DMS 273 (cell line): ENCODE results near the gene OR10J1.
"Not testable (repeated sequence)": the region's sequence is repeated elsewhere in the genome, so short reads cannot be mapped to it uniquely, and the experiment has no call there.

Experiments used
- DNase-seq: peaks from one replicate; lab custom pipeline; 2025; ENCODE audit not compliant: unreplicated experiment; lab: John Stamatoyannopoulos, UW

Gene OR10J1, protein sequence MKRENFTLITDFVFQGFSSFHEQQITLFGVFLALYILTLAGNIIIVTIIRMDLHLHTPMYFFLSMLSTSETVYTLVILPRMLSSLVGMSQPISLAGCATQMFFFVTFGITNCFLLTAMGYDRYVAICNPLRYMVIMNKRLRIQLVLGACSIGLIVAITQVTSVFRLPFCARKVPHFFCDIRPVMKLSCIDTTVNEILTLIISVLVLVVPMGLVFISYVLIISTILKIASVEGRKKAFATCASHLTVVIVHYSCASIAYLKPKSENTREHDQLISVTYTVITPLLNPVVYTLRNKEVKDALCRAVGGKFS

DNA sequence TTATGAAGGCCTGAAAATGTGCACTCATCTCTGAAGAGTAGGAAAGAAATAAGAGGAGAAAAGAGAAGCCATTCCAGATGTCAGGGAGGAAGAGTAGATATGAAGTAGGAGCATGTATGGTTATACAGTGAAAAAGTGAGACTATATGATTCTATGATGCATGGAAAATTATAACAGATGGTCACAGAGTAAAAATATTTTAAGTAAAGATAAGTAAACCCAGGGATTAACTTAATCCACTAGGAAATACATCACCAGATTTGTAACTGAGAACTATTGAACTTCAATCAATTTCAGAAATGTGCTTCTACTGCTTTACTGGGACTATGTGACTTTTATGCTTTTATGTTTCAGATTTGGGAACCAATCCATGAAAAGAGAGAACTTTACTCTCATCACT is at the start of gene OR10J1:
TSS of gene OR10J1 (plus strand) at position 301 of the 400 bp plus-strand sequence. CDS start at position 371, 70 bp downstream.
- DNase-seq = no peak

DNA sequence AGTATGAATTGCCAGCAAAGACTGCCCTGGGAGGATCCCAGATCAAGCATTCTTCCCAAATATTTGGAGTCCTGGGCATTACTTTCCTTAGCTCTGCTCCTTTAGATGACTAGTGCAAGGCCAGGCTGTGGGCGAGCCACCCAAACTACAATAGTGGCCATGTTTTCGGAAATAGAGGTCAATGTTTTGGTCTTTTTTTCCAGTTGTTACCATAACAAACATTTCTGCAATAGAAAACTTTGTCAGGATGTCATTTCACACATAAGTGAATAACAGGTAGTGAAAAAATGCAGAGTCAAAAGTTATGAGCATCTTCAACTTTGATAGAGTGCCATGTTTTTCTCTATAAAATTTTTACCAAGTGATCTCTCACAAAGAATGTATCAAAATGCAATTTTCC is 32.7 kb upstream of the OR10J1 start:
- no peak for DNase-seq

DNA sequence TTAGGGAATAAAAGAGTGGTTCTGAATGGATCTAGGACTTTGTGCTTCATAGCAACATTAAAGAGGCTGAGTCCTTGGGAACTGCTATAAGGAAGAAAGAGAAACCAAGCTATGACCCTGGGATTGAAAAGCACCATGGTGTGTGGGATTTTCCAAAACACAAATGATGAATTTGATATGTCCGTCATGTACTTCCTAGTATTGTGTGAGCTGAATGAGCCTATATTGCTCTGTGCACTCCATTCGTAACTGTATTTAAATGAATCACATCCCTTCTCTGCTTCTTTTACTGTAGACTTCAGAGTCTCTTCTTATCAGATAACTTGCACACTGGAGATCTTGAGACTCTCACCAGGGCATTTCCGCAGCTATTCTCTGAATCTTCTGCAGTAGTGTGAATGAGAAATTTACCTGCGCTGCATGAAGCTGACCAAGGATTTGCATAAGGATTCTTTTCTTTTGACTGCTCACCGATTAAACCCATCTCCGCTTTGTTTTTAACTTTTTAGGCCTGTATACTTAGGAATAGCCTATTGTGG is 30.6 kb upstream of the OR10J1 start:
- no peak for DNase-seq

DNA sequence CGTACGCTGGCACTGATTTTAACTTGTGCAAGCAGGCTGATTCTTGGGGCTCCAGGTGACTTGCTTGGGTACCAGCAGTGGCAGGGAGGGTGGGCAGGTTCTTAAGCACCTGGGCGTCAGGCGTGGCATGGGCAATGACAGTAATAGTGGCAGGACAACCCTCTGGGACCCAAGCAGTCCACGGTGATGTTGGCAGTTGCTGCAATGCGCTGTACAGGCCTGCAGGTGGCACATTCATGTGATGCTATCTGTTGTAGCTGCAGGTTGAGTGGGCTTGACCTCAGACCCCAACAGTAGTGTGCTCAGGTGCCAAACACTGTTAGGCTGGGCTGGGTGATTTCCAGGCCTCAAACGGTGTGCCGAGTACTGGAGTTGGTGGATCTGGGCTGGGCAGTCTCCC is 17.7 kb upstream of the OR10J1 start:
- DNase-seq = no peak

DNA sequence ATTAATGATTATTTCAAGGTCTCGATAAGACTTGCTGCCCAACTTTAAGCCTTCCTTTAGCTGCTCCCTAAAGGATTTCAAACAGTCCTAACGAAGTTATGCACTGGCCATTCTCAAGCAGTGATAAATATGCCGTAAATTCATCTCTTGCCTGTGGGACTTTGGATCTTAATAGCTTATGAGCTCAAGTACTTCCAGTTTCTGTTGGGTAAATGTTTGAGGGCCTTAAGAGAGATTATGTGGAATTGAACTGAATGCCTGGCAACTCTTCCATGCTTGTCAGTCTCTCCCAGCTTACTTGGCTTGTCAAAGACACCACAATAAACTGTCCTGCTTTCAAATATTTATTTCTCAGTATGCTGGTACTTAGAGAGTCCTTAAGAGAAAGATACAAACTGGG is 11.0 kb upstream of the OR10J1 start:
- DNase-seq = no peak

DNA sequence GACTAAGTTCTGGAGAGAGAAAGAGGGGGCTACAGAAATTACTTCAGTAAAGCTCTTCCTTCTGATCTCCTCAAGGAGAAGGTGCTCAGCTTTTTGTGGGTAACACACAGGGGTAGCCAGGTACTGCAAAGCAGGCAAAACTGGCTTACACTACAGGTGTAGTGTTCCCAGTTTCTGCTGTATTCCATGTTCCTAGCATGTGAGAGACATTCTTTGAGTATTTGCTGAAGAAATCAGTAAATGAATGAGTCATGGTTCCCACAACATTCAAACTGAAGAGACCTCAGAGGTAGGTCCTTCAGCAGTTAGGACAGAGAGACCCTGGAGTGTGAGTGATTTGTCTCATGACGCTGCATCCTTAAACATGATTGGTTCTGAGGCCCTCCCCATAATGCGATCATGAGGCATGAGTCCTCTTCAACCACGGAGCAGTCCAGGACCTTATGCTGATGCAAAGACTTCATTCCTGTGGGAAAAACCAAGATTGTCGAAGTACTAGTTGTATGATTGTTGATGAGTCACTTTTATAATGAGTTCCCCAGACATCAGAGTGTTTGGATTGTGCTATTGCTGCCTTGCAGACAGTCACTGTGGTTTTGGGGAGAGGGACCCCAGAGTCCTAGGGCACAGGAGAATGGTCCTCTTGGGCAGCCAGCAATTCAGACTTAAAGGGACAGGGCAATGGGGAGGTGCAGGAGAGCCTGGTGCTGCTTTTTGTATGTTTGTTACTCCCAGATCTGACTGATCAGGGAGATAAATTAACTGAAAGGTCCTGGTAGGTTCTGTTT is 10.3 kb upstream of the OR10J1 start:
- no peak for DNase-seq

DNA sequence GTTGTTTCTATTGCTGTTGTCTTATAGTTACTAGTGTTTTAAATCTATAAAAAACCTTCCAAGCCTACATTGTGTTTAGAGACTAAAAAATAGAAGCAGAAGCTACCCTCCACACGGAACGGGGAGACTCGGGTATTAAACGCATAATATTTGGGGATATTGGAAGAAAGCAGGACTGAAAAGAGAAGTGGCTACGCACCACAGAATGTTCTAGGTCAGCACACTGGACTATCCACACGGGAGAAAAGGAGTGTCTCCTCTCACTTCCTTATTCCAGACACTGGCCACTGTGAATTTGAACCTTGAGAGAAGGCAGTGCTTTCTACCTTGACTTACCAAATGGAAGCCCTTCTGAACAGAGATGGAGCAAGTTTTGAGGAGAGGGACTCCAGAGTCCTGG is 8.5 kb upstream of the OR10J1 start:
- no peak for DNase-seq

DNA sequence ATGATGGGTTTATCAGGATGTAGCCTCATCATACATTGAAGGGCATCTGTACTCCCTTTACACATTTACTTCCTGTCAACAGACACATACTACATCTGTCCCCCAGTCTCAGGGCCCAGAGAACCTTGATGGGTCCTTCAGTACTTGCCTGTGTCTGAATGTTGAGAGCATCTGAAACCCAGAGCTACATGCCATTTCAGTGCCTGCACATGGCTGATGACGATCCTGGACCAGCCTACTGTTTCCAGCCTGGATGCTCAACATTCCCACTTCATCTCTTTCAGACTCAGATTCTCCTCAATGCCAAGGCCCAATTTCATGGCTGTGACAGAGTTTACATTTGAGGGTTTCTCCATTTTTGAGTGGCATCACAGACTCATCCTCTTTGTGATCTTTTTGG is 7.6 kb upstream of the OR10J1 start, which contains the start of gene OR10J4:
TSS of gene OR10J4 (plus strand) at position 301 of the 400 bp plus-strand sequence.
- DNase-seq = no peak

DNA sequence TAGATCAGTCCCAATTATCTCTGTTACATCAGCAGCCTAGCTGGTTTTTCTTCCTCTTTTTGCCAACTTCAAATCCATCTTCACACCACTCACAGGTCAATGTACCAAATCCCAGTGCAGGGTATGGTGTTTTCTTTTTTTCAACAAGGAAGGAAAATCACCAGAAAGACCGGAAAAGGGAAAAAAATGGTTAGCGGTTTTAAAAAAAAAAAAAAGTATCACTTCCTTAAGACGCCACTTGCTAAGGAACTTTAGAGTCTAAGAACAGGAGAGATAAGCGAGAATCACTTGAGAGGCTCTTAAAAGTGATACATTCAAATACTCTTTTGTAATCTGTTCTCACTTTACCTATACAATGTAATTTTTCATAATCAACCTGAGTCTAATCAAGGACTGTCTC is 3.1 kb upstream of the OR10J1 start:
- DNase-seq = no peak

DNA sequence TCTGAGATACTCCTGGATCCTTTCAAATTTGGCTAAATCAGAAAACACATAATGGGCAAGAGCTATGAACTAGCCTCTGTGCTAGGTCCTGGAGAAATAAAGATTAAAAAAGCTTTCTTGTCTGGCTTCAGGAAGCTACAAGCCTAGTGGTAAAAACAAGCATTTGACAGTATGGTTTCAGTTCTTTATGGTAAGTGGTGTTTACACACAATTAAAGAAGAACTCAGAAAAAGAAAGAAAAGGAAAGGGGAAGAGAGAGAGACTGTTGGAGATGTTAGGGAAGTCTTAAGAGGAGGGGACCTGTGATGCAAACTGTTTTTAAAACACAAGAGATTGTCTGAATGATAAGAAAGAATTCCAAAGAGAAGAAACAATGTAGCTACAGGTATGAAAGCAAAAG is 1.8 kb downstream of the OR10J1 start:
- no peak for DNase-seq

DNA sequence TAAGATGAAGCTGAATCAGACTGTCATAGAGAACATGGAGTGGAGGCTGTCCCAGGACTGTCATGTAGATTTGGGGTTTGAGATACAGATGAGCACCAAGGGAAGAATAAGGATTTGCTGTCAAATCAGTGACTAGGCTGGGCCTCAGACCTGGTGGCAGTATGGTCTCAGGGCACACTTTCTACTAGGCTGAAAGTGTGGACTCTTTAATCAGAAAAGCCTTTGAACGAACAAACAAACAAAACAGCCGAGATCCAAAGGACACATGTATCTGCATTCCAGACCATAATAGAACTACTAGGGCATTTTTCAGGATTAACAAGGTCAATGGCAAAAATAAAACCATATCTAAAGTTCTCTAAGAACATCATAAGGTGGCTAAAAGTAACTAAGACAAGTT is 2.9 kb downstream of the OR10J1 start:
- no peak for DNase-seq

DNA sequence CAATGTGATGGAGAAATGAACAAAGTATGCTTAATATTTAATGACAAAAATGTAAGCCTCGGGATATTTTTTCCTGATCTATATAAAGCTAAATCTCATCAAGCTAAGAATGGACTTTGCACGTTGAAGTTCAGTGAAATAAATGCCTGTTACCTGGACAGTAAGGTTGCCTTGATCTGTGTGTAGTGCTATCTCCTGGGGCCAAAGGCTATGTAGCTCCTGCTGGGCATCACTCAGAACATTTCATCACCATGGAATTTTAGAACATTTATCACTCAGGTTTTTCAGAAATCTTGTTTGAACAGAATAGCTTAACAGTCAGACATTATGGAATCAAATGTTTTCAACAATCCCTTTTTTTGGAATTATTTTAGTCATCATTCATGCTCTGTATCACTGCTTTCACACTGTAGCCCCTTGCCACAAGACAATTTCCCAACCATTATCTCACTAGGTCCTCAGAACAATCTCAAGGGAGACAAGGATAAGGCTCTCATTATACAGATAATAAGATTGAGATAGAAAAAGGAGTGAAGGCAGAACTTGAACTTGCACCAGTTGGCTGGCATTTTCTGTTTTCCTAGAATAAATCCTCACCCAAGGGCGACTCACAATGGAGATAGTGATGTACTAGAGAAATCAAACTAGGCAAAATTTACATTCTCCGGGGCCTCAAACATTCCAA is 3.7 kb downstream of the OR10J1 start:
- DNase-seq = no peak

DNA sequence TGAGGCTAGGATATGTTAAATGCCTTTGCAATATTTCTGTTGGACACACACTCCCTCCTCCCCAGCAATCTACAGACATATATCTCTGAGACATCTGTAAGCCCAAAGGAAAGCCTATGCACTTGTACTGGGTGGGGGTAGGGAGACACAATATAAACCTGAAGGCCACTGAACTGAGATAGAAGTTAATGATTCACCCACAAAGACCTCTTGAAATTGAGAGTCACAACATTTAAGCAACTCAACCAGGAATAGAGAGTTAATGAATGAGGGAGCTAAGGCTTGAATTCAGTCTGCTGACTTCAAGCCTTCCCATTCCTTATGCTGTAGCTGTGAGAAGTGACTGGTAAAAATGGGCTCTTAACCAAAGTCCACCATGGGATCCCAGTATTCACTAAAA is 5.0 kb downstream of the OR10J1 start:
- no peak for DNase-seq

DNA sequence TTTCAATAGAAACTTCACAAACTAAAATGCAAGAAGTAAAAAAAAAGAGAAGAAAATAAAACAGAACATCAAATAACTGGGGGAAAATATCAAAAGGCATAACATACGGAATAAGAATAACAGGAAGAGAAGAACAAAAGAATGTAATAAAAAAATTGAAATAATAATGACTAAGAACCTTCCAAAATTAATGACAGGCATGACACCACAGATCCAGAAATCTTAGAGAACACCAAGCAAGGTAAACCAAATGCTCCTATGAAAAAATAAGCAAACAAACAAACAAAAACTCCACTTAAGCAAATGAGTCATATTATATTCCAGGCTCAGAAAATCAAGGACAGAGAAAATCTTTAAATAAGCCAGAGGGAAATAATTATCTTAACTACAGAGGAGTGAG is 8.7 kb downstream of the OR10J1 start:
- no peak for DNase-seq

DNA sequence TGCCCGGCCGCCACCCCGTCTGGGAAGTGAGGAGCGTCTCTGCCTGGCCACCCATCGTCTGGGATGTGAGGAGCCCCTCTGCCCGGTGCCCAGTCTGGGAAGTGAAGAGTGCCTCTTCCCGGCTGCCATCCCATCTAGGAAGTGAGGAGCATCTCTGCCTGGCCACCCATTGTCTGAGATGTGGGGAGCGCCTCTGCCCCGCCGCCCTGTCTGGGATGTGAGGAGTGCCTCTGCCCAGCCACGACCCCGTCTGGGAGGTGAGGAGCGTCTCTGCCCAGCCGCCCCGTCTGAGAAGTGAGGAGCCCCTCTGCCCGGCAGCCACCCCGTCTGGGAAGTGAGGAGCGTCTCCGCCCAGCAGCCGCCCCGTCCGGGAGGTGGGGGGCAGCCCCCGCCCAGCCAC is 10.1 kb downstream of the OR10J1 start:
- not testable (repeated sequence) for DNase-seq

DNA sequence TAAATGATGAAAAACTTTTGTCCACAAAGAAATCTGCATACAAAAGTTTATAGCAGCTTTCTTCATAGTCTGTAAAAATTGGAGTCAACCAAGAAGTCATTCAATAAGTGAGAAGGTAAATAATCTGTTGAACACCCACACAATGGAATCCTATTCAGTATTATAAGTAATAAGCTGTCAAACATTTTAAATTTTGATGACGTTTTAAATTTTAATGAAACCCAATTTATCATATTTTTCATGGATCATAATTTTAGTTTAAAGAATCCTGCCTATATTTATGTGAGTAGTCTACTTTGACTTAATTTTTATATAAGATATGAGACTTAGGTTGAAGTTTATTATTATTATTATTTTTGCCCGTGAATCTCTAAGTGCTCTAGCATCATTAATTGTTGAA is 20.0 kb downstream of the OR10J1 start:
- DNase-seq = no peak

DNA sequence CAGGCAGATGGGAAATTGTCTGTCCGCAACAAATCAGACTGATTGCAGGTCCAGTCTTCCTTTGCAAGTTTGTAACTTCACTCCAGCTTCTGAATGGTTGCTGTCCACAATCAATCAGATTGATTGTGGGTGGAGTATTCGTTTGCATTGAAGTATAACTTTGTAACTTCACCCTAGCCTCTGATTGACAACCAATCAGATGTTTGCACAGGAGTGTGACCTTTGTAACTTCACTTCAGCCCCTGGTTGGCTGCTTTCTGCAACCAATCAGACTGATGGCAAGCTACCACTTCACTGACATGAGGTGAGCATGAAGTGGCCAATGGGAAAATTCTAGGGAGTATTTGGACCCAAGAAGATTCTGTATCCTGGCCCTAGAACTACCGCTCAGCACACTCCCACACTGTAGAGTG is 25.7 kb downstream of the OR10J1 start:
- DNase-seq = no peak

DNA sequence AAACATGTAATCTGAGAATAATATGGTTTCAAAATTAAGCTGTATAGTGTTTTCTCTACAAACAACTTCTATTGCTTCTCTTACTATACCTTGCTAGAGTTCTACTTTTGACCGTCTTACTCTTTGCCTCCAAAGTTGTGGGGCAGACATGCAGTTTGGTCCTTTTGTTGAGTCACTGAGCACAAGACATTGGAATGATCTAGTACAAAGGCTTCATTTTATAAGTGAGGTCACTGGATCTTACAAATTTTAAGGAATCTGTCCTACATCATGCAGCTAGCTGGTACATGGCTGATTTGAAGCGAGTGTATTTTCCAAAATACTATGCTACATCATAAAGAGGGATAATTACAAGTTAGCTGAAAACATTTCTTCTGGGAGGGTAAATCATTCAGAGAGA is 28.8 kb downstream of the OR10J1 start:
- DNase-seq = no peak

DNA sequence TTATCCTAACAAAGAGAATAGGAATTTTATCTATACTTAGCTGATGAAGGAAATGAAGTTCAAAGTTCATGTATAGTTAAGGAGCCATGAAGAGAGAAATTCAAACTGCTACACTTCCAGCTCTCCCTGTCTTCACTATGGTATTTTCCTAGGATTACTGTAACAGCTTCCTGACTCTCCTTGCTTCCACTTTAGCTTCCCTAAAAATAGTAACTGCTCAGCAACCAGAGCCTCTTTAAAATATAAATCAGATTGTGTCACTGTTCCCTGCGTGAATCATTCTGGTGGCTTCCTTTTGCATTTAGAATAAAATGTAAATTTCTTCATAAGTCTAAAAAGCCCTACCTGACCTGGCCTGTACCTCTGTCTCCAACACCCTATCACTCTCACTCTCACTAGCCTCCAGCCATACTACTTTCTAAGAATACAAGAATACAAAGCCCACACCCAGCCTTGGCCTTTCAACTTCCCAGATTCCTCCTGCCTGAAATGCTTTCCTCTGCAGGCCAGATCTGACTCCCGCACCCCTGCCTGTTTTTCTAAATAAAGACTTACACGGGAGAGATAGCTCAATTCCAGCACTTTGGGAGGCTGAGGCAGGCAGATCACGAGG is 30.5 kb downstream of the OR10J1 start:
- no peak for DNase-seq

DNA sequence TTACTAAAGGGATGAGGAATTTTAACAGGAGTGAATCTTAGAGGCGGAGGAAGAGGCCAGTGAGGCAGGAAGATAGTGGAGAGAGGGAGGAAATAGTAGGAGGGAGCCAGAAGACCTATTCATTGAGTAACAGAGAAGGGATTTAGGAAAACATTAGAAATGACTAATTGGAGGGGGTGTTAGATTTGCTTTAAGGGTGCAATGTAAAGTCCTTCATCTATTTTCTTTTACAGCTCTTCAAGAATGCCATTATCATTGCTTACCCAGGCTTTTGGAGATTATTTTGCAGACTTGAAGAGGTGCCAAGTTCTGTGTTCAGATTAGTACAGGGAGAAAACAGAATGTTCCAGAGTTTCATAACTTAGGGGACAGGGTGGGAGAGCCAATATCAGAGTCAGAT is 33.8 kb downstream of the OR10J1 start:
- DNase-seq = no peak

DNA sequence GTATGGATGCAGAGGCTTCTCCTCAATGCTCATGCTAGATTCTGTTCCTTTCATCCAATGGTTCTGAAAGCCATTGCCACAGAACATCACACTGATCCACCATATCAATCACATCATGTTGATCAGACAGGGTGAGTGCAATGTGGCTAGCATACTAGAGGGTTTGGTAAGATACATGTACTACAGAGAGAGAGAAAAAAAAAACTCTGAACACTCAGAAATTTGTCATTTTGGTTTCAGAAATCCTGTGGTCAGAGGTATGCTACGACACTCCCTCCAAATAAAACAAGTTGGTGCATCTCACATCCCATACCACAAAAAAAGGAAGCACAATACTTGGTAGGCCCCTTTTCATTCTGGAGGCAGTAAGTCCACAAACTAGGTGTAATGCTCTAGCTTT is 35.4 kb downstream of the OR10J1 start:
- no peak for DNase-seq
